Activated CD4-positive, alpha-beta T cell treated with anti-CD3 and anti-CD28 coated beads for 36 hours (primary cell): Measurements from ENCODE around the gene MLPH. TPM values are rescaled to one million over a fixed set of nuclear protein-coding genes. Genes with fewer than 3 reads are reported as not detected.

Experiments used
- ATAC-seq: fragments of 200-7000 bp; cut with Tn5 transposase; one replicate; pipeline ENCODE4 v1.10.0; 2021; ENCODE audit warnings: mild to moderate bottlenecking, moderate library complexity
- CTCF ChIA-PET: fragments of 350-600 bp; sonication (Branson Sonifier 250); formaldehyde crosslinking; loops from one replicate; lab custom pipeline; 2021; ENCODE audit warnings: antibody characterized with exemption; lab: Charles Lee
- POLR2A ChIA-PET: fragments of 350-600 bp; sonication (Branson Sonifier 250); formaldehyde crosslinking; loops from one replicate; lab custom pipeline; 2021; ENCODE audit warnings: antibody characterized with exemption, inconsistent platforms; lab: Charles Lee
- DNase-seq: peaks from one replicate; pipeline ENCODE4 v3.0.0-alpha.2; 2020
- H3K27ac Mint-ChIP-seq: one replicate; pipeline ENCODE4 v1.8.0; 2021; ENCODE audit warnings: mixed read lengths
- H3K27me3 Mint-ChIP-seq: one replicate; pipeline ENCODE4 v1.8.0; 2021; ENCODE audit warnings: mixed read lengths
- H3K36me3 Mint-ChIP-seq: one replicate; pipeline ENCODE4 v1.8.0; 2021; ENCODE audit warnings: low read depth, mixed read lengths
- H3K4me1 Mint-ChIP-seq: one replicate; pipeline ENCODE4 v1.8.0; 2021; ENCODE audit warnings: mixed read lengths
- H3K4me3 Mint-ChIP-seq: one replicate; pipeline ENCODE4 v1.8.0; 2021; ENCODE audit warnings: mild to moderate bottlenecking, moderate library complexity, mixed read lengths
- H3K9me3 Mint-ChIP-seq: one replicate; pipeline ENCODE4 v1.8.0; 2021; ENCODE audit warnings: low read depth, mixed read lengths
- intact Hi-C, 2 experiments: fragments of 100-400 bp; cut with DNase I in 1 of 2; cut with micrococcal nuclease in 1 of 2; formaldehyde crosslinking; loops; one replicate each; pipeline versions ENCODE4 v1.14.2 to v1.15.1; 2022 to 2024; cut with DNase I, micrococcal nuclease
- total RNA-seq, 2 experiments: library from RNA; stranded (reverse); gene quantifications; one replicate each; pipeline ENCODE4 v1.2.3, GENCODE V29; 2021

MLPH gene
- total RNA-seq, 2 experiments from 2014 or later: 0.82 to 1.2 TPM

DNA sequence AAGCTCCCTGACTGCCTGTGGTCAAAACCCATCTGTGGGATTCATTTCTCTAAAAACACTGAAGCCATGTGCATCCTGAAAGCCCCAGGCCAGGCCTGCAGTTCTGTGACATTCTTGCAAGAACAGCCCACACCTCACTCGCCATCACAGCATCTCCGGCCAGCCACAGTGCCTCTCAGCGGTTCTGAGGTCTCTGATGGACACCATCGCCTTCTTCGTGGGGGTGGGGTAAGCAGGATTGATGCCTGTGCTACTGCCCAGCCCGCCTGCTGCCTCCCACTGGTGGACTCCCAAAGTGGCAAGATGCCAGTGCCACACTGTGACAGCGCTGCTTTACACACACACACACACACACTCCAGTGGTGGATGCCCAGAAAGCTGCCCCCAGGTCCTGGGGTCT, 74.2 kb downstream of the MLPH start:
- Mint-ChIP-seq H3K4me1 (peaks cover 13% of the 10 kb centered on the region), H3K36me3 (peaks cover 1% of the 10 kb centered on the region), H3K9me3 (peaks cover under 1% of the 10 kb centered on the region), H3K27ac (no peak overlapping the region), H3K4me3 (no peak overlapping the region), H3K27me3 (peaks cover 6% of the 10 kb centered on the region)
- CTCF ChIA-PET: interaction anchor here (0.7 to 2.9 kb wide), 3 partner anchors 30 to 1555 kb away, joined by 3 to 10 read pairs (median 4); no protein-coding TSS in a partner anchor
- ATAC-seq: no peak
- intact Hi-C loops: no loop called here
- DNase-seq: no peak
- POLR2A ChIA-PET: no interaction called here

DNA sequence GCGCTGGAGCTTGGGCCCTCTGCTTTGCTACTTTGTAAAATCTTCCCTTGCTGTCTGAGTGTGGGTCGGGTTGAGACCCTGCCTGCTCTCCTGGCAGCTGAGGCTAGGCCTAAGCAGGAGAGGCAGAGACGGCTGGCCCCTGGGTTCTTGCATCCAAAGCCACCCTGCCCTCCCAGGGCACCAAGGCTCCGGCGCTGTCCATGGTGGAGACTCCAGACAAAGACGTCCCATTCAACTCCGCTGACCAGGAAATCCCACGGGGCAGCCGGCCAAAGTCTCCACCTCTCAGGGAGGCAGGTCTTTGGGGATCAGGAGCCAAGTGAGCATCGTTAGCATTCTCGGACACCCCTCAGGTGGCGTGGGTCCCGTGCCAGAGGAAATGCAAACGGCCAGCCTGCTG, 76.8 kb downstream of the MLPH start:
- Mint-ChIP-seq H3K27ac (no peak overlapping the region), H3K4me1 (no peaks in the 10 kb centered on the region), H3K36me3 (no peaks in the 10 kb centered on the region), H3K27me3 (no peaks in the 10 kb centered on the region), H3K9me3 (no peaks in the 10 kb centered on the region), H3K4me3 (no peak overlapping the region)
- intact Hi-C loops: no loop called here
- ChIA-PET POLR2A (no interaction called here), CTCF (interaction anchor here (0.6 to 2.0 kb wide), 3 partner anchors 8 to 143 kb away, joined by 3 to 12 read pairs (median 3); no protein-coding TSS in a partner anchor)
- ATAC-seq (no peak), DNase-seq (no peak)

DNA sequence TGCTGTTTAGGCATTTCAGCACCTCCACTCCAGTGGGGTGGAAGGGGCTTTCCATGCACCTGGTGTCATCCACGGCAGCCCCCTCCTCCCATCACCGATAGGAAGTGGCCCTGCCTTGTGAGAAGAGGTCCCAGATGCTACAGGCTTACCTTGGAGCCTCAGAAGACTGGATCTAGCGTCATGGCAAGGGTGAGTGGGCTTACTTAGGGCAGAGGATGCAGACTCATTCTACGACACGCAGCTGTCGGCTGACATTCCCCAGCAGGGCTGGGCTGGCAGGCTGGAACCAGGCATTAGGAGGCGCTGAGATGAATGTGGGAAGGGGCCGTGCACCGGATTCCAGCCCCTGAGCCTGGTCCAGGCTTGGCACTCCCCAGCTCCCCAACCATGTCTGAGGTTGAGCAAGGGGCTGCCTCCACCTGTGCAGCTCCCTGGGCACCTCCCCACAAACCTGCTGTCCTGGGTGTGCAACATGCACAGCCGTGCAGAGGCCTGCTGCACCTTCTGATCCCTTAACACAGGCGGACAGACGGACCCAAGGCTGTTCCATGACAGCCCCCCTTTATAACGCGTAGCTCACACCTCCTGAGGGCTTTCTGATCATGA, 77.6 kb downstream of the MLPH start:
- Mint-ChIP-seq H3K9me3 (no peaks in the 10 kb centered on the region), H3K4me3 (no peak overlapping the region), H3K4me1 (no peaks in the 10 kb centered on the region), H3K27me3 (no peaks in the 10 kb centered on the region), H3K36me3 (no peaks in the 10 kb centered on the region), H3K27ac (no peak overlapping the region)
- ChIA-PET CTCF (interaction anchor here (2.0 kb wide), 1 partner anchor 8 kb away, joined by 12 read pairs; no protein-coding TSS in a partner anchor), POLR2A (no interaction called here)
- no peak for DNase-seq
- intact Hi-C loops: no loop called here
- ATAC-seq: no peak

DNA sequence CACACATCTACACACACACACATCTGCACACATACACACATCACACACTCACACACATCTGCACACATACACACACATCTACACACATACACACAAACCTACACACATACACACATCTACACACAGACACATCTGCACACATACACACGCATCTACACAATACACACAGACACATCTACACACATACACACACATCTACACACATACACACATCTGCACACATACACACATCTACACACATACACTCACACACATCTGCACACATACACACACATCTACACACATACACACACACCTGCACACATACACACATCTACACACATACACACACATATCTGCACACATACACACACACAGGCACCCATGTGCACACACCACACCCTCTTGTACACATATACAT, 78.9 kb downstream of the MLPH start:
- intact Hi-C loops: no loop called here
- Mint-ChIP-seq H3K4me3 (no peak overlapping the region), H3K27ac (no peak overlapping the region), H3K36me3 (no peaks in the 10 kb centered on the region), H3K9me3 (no peaks in the 10 kb centered on the region), H3K4me1 (no peaks in the 10 kb centered on the region), H3K27me3 (no peaks in the 10 kb centered on the region)
- POLR2A ChIA-PET: no interaction called here
- DNase-seq (no peak), ATAC-seq (no peak)
- CTCF ChIA-PET: no interaction called here

DNA sequence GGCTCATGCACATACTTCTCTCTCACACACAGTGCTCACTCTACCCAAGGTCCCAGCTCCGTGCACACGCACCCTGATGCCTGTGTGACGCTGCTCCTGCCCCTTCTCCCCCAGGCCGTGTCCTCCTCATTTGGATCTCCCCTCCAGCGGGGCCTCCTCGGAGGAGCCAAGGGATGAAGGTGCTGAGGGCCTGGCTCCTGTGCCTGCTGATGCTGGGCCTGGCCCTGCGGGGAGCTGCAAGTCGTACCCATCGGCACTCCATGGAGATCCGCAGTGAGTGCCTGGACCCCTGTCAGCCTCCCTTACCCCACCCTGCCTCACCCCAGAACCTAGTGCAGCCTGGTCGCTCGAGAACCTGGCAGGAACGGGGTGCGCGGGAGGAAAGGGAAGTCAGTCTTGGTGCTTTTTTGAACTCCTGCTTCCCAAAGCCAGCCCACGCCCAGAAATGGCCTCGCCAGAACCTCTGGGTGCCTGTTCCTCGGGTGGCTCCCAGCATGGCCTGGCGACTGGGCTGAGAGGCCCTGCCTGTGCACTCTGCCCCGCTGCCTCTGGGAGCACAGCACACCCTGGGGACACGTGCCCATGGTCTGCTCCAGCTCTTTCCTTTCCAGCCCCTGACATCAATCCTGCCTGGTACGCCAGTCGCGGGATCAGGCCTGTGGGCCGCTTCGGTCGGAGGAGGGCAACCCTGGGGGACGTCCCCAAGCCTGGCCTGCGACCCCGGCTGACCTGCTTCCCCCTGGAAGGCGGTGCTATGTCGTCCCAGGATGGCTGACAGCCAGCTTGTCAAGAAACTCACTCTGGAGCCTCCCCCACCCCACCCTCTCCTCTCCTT, 79.6 kb downstream of the MLPH start, which contains the start of gene PRLH:
PRLH (plus strand) TSS at position 174 of the 835 bp plus-strand sequence; CDS start at position 174, 0 bp downstream.
- ChIA-PET POLR2A (interaction anchor here (0.6 kb wide), 1 partner anchor 439 kb away, joined by 3 read pairs; no protein-coding TSS in a partner anchor), CTCF (interaction anchor here (1.3 kb wide), 1 partner anchor 54 kb away, joined by 9 read pairs; no protein-coding TSS in a partner anchor)
- H3K27ac Mint-ChIP-seq: no peak within 1 kb of the TSS
- H3K4me1 Mint-ChIP-seq: no peaks in the 10 kb centered on the region
- no peaks in the 10 kb centered on the region for H3K36me3 Mint-ChIP-seq
- no peak within 1 kb of the TSS for H3K4me3 Mint-ChIP-seq
- H3K9me3 Mint-ChIP-seq: no peaks in the 10 kb centered on the region
- intact Hi-C loops: no loop called here
- H3K27me3 Mint-ChIP-seq: no peaks in the 10 kb centered on the region
- ATAC-seq (no peak), DNase-seq (no peak)

DNA sequence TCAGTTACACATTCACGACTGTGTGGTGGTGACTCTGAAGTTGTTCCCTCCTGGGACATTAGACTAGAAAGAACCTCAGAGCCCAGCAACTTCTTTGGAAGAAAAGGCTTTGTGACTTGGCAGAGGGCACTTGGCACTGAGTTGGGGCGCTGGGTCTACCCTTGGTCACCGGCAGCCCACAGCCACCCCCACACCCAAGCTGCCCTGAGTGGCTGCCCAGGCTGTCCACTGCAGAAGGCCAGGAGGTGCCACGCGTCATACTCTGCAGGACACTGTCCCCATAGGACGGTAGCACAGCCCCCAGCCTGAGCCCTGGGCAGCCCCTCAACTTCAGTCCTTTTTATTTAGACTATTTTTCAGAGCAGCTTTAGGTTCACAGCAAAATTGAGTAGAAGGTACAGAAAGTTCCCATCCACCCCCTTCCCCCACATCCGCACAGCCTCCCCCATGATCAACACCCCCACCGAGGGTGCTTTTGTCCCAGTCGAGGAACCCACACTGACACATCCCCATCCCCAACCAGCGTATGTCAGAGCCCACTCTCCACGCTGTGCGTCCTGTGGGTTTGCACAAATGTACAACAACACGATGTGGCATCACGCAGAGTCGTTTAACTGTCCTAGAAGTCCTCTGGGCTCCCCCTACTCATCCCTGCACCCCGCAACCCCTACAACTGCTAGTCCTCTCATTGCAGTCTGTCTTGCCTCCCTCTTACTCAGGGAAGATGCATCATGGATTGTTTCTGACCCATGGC, 80.4 kb downstream of the MLPH start:
- ATAC-seq: no peak
- Mint-ChIP-seq H3K27ac (no peak overlapping the region), H3K4me1 (no peaks in the 10 kb centered on the region), H3K27me3 (no peaks in the 10 kb centered on the region), H3K4me3 (no peak overlapping the region), H3K9me3 (no peaks in the 10 kb centered on the region), H3K36me3 (no peaks in the 10 kb centered on the region)
- DNase-seq: no peak
- intact Hi-C loops: no loop called here
- ChIA-PET POLR2A (no interaction called here), CTCF (interaction anchor here (1.1 to 1.3 kb wide), 2 partner anchors 18 to 55 kb away, joined by 3 to 9 read pairs; no protein-coding TSS in a partner anchor)

DNA sequence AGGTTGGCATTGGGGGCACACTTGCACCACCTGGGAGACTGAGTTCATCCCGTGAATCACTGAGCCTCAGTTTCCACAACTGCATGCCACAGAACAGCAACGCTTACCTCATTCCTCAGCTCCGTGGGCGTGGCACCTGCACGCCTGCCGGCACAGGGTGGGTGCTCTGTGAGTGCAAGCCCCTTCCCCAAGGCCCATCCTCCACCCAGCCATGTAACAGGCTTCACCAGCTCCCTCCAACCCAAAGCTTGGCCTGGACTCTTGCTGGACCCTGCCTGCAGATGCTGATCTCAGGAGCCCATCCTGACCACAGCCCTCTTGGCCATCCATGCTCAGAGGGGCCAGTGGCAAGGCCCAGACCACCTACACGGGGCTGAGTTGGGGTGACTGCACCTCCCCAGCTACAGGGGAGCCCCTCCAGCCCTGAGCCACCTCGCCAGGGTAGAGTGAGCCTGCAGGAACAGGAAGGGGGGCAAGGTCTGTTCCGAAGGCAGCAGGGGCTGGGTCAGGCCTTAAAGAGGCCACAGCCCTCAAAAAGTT, 81.1 kb downstream of the MLPH start:
- DNase-seq (no peak), ATAC-seq (no peak)
- H3K27me3 Mint-ChIP-seq: no peaks in the 10 kb centered on the region
- no peak overlapping the region for H3K4me3 Mint-ChIP-seq
- intact Hi-C loops: no loop called here
- no peaks in the 10 kb centered on the region for H3K9me3 Mint-ChIP-seq
- H3K27ac Mint-ChIP-seq: no peak overlapping the region
- no peaks in the 10 kb centered on the region for H3K4me1 Mint-ChIP-seq
- ChIA-PET CTCF (interaction anchor here (1.0 to 1.1 kb wide), 2 partner anchors 17 to 55 kb away, joined by 3 read pairs; no protein-coding TSS in a partner anchor), POLR2A (no interaction called here)
- no peaks in the 10 kb centered on the region for H3K36me3 Mint-ChIP-seq

DNA sequence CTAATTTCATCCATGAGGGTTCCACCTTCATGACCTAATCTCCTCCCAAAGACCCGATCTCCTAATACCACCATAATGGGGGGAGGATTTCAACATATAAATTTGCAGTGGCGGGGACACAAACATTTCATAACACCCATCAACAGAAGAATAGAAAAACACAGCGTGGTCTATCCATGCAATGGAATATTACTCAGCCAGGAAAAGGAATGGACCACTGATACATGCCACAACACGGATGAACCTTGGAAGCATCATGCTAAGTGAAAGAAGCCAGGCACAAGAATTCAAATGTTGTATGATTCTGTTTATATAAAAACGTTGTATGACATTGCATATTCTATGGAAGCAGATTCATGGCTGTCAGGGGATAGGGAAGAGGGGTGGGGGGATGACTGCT, 82.0 kb downstream of the MLPH start:
- H3K36me3 Mint-ChIP-seq: no peaks in the 10 kb centered on the region

DNA sequence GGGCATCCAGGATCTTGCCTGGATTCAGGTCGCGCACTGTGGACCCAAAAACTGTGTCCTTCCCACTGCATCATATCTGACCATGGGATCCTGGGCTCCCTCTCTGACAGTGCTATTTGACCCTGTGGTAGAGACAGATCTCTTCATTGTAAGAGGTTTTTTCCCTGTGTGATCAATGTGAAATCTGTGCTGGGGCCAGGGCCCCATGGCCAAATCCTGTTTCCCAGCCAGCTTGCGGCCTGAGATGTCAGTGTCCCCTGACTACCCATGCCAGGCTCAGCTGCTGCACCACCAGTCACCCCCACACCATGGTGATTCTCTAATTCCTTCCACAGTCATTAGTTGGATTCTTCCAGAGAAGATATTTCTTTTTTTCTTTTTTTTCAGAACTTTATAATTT, 82.8 kb downstream of the MLPH start:
- no peak for ATAC-seq
- Mint-ChIP-seq H3K4me1 (no peaks in the 10 kb centered on the region), H3K4me3 (no peak overlapping the region), H3K9me3 (no peaks in the 10 kb centered on the region), H3K27ac (no peak overlapping the region), H3K36me3 (no peaks in the 10 kb centered on the region), H3K27me3 (no peaks in the 10 kb centered on the region)
- no peak for DNase-seq
- intact Hi-C loops: loop anchor here in 1 of 2 experiments (10.0 kb wide), 1 partner anchor 145 kb away; no protein-coding TSS in a partner anchor
- POLR2A ChIA-PET: no interaction called here
- CTCF ChIA-PET: interaction anchor here (3.4 to 5.3 kb wide), 2 partner anchors 12 to 58 kb away, joined by 21 to 233 read pairs; no protein-coding TSS in a partner anchor

More for the DNA sequence above, 82.0 kb downstream of the MLPH start:
- ATAC-seq: no peak
- no peak for DNase-seq
- intact Hi-C loops: no loop called here
- Mint-ChIP-seq H3K27ac (no peak overlapping the region), H3K9me3 (no peaks in the 10 kb centered on the region), H3K27me3 (no peaks in the 10 kb centered on the region), H3K4me3 (no peak overlapping the region), H3K4me1 (no peaks in the 10 kb centered on the region)
- ChIA-PET POLR2A (no interaction called here), CTCF (interaction anchor here (1.0 kb wide), 1 partner anchor 56 kb away, joined by 3 read pairs; no protein-coding TSS in a partner anchor)

DNA sequence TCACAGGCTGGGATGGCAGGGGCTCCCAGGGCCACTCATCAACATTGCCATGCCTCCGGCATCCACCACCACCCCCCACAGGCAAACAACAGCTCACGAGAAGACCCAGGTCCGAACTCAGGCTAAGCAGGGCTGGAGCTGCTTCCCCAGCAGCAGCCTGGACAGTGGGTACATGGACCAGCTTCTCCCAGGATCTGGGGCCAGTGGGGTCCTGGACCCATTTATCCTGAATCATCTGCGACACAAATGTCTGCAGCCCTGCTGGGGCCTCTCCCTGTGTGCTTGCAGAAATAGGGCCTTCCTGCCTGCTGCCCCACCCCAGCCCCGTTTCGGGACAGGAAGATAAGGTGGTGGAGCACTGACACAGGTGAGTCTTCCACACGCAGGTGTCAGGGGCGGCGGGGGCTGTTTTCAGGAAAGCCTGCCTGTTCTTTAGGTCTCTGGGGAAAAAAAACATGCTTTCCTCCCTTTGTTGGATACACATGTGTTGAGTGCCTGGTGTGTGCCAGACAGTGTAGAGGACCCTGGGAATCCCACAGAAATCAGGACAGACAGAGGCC, 83.8 kb downstream of the MLPH start:
- POLR2A ChIA-PET: no interaction called here
- Mint-ChIP-seq H3K36me3 (no peaks in the 10 kb centered on the region), H3K9me3 (no peaks in the 10 kb centered on the region), H3K27me3 (no peaks in the 10 kb centered on the region), H3K4me1 (no peaks in the 10 kb centered on the region), H3K27ac (no peak overlapping the region), H3K4me3 (no peak overlapping the region)
- CTCF ChIA-PET: interaction anchor here (0.9 to 5.3 kb wide), 15 partner anchors 9 to 443 kb away, joined by 3 to 233 read pairs (median 6); no protein-coding TSS in a partner anchor
- DNase-seq: no peak
- ATAC-seq: no peak
- intact Hi-C loops: loop anchor here in 1 of 2 experiments (10.0 kb wide), 1 partner anchor 146 kb away; no protein-coding TSS in a partner anchor
